Measurements from ENCODE around the gene ADARB2.

The ADARB2 gene

DNA sequence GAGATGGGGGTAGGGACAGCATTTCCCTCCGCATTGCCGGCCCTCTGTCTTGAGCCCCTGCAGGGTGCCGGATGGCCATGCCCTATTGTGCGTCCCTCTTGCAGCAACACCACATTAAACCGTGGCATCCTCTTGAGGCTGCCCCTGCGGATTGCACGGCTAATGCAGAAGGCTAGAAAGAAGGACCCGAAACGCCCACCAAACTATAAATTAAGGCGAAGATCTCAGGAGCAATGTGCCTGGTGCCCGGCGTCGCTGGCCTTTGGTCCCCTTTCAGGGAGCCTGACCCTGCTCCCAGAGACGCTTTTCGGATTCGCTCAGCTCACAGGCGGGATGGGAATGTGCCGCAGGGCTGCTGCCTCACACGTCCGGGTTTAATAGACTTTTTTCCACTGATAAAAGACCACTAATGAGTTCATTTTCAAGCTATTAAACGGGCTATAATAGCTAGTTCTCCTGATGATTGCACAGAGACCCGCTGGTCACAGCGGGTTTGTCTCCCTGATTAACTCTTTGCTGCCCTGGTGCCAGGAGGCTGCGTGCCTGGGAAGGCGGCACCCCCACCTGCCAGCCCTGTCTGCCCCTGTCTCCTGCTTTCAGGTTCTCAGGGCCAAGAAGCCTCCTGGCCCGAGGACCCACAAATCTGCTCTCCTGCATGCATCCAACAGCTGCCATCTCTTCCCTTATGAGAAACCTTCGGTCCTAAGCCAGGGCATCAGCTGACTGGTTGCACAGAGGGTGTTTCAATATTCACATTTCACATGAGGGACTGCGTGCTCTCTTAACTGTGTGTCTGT is 128.3 kb downstream of the ADARB2 start:
- no peak for DNase-seq

DNA sequence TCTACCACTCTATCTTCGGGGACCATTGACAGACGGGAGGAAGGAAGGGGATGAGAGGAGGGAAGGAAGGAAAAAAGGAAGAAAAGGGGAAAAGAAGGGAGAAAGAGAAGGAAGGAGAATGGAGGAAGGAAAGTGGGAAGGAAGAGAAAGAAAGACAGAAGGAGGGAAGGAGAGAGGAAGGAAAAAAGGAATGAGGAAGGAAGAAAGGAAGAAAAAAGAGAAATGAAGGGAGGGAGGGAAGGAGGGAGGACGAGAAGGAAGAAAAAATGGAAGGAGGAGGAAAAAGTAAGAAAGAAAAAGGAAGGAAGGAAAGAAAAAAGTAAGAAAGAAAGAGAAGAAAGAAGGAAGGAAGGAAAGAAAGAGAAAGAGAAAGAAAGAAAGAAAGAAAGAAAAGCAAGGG is 128.9 kb downstream of the ADARB2 start:
- no peak for DNase-seq

DNA sequence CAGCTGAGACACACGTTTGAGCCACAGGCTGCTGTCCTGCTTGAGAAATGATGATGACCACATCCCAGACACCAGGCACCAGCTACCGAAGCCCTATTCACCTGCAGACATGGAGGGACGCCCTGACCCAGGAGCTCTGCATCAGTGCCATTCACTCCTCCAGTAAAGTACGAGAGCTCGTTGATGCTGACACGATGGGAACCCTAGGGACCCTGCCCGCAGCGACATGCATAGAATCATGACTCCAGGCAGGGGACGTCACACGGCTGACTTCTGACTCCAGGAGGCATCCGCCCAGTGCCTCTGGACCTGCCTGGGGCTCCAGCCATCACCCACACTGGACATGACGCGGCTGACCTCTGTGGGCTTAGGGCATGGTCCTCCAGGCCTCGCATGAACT is 129.9 kb downstream of the ADARB2 start:
- DNase-seq, result no peak

DNA sequence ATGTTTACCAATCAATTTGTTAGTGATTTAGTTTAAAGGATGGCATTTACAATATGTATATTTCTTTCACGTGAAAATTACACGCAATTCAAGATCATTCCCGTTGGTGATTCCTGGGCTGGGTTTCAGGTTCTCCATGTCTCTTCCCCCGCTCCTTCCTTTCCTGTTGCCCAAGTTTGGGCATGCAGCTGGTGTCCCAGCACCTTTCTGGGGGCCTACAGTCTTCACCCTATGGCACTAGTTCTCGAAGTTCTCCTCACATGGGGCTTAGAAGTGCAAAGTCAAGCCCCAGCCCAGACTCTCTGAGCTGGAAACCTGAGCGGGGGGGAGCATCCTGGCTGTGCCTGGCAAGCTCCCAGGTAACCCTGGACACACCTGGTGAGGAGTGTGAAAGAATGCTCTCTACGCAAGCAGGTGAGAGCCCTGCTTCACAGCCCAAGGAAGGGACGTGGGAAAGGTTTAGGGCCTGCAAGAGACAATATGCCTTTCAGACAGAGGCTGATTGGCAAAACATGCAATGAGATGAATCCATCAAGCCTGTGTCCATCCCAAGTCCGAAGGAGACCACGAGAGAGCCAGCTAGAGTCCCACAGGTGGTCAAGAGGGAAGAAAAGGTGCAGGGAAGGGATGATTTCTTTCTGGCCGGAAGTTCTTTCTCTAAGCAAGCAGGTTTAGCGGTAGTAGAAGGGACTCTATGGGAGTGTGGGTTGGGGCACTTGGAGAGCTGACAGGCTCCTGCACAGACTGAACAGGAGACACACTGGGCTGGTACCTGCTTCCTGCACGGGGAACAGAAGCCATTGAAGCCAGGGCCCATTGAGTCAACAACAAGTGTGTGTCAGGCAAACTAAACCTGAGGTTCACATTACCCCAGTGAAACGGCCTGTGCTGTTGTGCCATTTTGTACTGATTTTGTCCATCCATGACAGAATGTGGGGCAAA is 131.1 kb downstream of the ADARB2 start:
- no peak for DNase-seq

DNA sequence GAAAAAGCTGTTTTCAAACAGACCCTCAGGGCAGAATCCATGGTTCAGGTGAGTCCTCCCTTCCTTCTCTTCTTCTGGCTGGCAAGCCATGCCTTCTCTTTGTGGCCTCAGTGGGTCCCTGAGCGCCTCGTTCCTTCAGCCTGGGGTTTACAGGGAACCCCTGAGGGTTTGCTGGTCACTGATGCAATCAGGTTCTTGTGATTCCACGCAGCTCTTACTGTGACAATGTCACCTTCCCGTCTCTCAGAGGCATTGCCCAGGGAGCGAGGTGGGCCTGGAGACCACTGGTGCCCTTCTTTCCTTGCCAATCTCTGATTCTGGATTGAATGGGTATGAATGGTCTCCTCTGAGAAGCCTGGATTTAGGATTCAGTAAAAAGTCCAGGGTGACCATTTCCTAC is 132.2 kb downstream of the ADARB2 start:
- DNase-seq, result no peak

DNA sequence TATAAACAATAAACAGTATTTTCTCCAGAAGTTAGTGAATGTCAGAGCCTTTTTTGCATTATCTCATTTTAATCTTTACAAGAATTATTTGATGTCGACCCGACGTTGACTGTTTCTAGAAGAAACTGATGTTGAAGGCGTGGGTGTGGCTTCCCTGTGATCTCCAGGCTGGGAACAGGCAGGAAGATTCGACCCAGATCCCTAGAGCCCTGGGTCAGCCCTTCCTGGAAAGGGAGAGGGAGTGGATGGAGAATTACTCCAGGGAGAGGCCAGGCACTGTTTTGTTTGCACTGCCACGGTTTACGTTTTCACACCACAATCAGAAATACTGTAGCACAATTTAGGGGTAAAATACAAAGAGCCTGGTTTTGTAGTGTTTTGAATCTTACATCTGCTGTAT is 133.1 kb downstream of the ADARB2 start:
- DNase-seq, result no peak

DNA sequence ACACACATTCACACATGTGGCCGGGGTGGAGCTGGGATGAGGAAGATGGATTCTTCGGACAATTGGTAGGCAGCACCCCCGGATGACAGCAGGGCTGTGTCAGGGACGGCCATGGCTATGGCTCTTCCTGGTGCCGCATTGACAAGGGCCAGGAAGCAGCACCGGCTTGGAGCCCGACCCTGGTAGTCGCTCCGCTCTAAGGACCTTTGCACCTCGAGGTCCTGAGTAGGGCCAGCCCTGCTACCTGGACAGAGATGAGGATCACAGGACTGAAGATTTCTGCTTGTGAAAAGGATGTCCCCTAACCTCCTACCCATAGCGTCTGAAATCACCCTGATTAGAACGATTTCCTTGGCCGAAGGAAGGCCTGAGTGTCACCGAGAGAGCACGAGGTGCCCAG is 134.1 kb downstream of the ADARB2 start:
- no peak for DNase-seq

DNA sequence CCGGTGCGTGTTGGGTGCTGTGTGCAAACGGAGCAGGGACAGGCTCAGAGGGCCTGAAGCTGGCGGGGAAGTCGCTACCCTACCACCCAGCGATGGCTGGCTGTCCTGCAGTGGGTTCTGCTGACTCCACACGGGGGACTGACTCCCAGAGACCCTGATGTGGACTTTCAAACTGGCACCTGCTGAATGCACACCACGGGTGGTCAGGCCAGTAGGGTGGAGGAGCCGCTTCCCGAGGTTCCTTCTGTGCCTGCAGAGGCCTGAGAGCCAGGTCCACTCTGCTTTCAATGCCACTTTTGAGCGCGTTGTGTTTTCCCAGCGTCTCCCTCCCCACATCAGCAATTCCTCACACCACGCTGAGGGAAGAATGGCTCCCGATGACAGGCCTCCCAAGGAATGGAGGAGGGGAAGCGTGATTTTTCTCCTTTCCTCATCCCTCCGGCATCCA is 135.3 kb downstream of the ADARB2 start:
- no peak for DNase-seq

DNA sequence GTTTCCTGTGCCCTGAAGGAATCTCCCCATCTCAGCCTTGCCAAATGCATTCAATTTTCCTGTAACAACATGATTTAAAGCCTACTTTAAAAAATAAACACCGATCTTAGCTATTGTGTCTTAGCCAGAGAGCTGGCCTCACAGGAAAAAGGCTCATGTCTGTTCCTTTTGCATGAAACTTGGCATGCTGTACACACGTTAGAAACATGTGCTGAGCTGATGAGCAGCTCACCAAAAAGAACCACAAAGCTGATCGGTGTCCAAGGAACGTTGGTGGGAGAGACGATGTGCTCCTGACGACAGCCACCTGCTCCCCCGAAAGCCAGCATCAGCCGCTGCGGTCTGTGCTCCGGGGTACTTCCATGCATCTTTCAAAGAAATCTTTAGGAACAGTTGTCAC is 135.9 kb downstream of the ADARB2 start:
- no peak for DNase-seq

DNA sequence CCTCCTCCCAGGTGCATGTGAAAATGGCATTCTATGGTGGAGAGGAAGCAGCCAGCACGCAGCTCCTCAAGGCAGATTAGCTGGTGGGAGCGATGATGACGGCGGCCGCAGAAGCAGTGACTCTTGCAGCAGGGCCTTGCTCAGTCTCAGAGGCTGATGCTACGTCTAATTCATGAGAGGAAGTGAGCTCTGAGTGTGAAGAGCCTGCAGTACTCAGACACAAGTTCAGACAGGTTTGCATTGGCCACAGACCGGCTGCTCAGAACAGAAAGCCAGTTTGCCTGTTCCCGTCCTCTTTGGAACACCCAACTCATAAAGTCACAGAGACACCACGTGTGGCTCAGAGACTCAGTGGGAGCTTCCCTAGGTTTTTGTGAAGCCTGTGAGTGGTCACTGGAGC is 136.5 kb downstream of the ADARB2 start:
- DNase-seq, result no peak

DNA sequence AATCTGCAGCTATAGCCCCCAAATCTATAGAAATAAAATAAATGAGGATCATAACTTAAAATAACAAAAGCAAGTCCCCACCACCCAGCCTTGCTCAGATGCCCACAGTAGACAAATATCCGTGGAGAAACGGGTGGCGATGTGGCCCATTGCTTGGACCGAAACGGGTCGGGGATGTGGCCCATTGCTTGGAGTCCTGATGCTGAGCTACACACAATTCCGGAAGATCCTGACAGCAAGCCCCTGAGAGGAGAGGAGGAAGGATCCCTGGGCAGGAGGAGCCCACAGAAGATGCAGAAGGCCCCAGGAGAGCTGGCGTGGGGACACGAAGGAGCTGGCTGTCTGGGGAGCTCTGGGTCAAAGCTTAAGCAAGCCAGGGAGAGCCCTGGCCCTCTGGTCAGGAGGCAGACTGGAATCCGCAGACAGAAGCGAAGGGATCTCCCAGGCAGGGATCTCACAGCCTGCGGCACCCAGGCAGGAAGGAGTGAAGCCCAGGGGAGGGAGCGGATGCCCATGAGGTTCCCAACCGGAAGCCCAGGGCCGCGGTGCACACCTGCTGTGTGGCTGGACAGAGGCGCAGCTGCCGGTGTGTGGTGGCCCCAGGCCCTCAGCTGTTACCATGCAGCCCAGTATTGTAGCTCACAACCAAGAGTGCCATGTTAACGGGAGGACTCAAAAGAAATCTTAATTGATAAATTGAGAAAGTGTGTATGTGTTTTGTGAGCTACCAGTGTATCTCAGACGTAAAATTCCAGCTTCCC is 138.8 kb downstream of the ADARB2 start:
- DNase-seq, result no peak

DNA sequence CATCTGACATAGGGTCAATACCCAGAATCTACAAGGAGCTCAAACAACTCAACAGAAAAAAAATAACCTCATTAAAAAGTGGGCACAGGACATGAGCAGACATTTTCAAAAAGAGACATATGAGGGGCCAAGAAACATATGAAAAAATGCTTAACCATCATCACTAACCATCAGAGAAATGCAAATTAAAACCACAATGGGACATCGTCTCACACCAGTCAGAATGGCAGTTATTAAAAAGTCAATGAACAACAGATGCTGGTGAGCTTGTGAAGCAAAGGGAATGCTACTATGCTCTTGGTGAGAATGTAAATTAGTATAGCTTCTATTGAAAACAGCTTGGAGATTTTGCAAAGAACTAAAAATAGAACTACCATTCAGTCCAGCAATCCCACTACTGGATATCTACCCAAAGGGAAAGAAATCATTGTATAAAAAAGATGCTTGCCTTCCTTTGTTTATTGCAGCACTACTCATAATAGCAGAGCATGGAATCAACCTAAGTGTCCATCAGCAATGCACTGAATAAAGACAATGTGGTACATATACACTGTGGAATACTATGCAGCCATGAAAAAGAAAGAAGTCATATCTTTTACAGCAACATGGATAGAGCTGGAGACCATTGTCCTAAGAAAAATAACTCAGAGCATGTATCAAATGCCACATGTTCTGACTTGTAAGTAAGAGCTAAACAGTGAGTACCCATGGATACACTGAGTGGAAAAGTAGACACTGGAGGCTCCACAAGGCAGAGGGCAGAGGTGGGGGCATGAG is 139.8 kb downstream of the ADARB2 start:
- DNase-seq, result no peak

DNA sequence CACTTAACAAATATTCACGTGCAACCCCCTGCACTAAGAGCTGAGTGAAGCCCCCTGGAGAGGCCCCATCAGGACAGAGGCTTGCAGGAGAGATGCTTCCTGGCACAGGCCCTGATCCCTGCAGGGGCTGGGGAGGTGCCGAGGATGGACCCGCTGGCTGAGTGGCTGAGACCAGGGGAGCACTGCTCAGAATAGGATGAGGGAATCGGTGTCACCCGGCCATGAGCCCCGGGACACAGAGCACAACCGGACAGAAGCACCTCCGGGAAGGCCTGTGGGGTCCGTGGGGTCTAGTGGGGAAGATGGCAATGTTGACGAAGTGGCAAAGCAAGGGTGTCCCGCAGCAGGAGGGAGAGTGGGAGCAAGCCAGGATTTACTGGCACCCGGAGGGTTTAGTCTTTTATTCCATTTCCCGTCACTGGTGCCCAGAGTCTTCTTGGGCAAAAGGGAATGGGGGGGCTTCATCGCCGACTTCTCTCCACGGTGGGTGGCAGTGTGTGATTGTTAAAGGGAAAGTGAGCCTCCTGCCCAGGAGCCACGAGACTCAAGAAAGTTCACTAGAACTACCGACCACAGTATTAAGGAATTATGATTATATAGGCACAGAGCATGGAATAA is 140.7 kb downstream of the ADARB2 start:
- no peak for DNase-seq

DNA sequence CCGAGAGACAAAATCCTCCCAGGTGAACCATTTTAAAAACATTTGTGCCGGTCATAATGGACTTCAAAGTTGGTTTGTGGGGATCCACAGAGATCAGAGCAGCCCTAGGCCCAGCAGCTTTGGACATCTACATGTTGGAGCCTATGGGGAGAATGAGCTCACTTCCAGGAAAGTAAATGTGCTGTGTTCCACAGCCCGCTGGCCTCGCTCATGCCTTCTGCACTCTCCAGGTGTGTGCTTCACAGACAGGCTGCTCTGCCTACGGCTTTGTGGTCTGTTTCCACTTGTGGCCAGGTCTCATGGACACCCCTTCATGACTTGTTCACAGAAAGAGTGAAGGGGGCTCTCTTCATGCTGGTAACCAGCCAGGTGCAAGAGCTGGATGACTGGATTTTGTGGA is 141.6 kb downstream of the ADARB2 start:
- no peak for DNase-seq

DNA sequence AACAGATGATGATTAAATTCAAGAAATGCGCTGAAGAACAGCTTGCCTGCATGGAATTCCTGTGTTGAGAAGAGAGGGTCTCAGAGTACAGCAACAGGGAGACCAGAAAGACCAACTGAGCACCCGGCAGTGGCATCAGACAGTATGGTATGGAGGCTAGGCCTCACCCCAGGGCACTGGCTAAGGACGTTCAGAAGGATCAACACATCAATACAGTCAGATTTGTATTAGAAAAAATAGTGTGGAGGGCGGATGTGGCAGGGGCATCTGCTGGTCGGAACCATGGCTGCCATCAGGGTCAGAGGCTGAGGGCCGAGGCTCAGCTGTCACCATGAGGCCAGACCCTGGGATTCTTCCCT is 142.1 kb downstream of the ADARB2 start:
- DNase-seq, result no peak

DNA sequence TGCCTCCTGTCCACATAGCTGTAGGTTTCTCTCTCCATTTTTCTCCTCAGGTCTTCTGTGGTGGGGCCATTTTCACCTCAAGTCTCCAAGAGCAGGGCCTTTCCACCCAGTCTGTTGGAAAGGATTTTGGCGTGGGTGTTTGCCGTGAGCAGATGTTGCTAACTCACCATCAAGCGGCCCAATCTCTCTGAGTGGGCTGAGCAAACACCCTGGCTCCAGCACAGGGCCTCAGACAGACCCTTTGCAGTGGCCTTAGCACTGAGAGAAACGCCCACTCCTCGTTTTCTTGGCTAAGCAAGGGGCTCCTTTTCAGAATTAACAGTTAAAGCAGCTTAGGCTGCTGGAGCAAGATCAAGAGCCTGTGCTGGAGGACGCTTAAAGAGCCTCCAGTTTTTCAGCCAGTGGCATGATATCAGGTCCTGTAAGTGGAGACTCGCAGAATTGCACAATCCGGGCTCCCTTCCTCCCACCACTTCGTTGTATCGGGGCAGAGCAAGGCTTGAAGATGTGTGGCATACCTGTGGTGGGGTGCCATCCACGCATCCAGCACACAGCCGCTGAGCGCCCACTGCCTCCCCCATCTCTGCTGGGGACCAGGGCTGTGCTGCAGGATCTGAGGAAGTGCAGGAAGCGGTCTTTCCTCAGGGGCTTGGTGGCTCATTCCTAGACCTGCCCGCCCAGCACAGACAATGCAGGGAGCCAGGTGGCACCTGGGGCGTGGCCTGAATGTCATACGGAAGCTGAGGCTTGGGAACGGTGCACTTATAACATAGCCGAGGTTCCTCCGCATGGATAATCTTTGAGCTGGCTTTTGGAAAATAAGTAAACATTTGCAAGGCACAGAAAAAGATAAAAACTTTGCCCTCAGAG is 142.7 kb downstream of the ADARB2 start:
- DNase-seq, result no peak

DNA sequence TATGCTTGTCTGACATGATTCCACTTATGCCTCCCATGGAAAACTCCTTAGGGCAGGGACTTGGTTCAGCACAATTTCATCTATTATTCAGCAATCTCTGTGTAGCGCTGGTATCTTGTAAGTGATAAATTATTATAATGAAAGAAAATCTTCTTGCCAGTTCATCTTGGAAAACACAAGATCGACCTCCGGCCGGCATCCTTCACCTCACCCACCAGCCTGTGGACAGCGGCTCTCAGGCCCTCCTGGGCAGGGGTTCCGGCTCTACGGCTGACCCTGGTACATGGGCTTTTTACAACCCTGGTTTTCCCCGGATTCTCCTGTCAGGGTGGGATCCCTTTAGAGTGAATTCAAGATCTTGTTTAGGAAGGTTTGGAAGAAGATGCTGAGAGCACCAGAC is 145.6 kb downstream of the ADARB2 start:
- no peak for DNase-seq

DNA sequence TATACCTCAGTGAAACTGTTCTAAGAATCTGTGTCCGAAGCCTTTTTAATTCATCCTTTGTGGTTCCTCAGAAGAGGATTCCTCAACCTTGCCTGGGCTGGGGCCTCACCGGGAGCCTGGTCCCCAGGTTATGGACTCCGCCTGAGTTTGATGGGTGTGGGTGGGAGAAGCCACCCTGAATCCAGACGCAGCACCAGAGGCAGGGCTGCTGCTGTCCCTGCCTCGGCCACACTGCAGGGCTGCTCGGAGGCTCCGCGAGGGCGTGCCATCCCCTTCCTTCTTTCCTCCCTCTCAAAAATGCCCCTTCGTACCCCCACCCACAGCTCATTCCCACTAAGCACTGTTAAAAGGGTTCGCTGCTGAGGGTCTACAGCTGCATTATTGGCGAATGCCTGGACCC is 146.3 kb downstream of the ADARB2 start:
- no peak for DNase-seq

DNA sequence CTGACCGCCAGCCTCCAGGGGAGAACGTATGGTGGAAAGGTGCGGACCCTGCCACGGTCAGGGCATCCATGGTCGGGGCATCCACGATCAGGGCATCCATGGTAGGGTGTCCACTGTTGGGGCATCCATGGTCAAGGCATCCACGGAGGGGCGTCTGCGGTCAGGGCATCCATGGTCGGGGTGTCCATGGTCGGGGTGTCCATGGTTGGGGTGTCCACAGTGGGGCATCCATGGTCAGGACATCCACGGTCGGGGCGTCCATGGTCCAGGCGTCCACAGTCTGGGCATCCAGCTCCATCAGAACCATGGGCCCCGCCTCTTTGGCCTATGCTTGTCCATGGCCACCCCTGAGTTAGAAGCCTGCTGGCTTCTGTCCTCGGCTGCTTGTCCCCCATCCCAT is 148.1 kb downstream of the ADARB2 start:
- DNase-seq, result no peak

DNA sequence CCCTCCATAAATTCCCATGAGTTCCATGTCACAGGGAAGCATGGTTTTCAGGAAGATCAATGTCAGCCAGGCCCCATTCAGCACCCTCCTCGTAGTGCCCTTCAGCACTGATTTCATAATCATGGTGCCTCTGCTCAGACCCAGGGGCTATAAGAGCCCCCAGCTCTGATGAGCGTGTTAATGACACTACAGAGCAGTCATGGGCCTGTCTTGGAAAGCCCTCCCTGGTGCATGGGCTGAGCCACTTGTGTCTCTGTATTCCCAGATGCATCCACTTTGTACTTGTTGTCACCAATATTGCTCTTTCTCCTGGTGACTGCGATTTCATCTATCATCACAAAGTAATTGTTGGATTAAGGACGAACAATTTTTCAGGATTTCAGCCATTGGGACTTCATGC is 154.6 kb downstream of the ADARB2 start:
- DNase-seq, result no peak

DNA sequence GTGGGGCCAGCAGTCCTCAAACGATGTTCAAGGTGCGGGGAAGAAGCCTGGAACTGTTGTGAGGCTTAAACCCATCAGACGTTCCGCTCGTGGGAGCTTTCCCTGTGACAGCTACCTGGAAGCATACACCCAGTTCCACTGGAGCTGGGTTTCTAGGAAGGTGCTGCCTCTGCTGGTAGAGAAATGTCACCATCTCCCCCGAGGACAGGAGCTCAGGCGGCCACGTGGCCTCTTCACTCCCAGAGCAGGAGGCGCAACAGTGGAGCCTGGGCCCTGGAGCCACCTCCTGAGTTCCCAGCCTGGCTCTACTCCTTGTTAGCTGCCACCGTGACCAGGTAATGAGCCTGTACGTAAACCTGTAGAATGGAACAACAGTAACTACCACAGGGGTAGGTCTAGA is 156.1 kb downstream of the ADARB2 start:
- DNase-seq, result no peak

Measured in NCI-H2081 treated with DMSO at 0.1 percent for 48 hours (cell line).